COR-L47 (cell line): ENCODE results near the gene RBKS.

ENCODE experiments used
- DNase-seq: peaks from one replicate; lab custom pipeline; 2025; lab: John Stamatoyannopoulos, UW

The RBKS gene

GRCh38 chr2:27830656-27831055 lies 59.5 kb downstream of the RBKS start:
- DNase-seq = no peak

GRCh38 chr2:27829791-27830190 lies 60.4 kb downstream of the RBKS start:
- DNase-seq = no peak

GRCh38 chr2:27828305-27828704 lies 61.9 kb downstream of the RBKS start:
- DNase-seq = peak; percentile 39

GRCh38 chr2:27824401-27824800 lies 65.8 kb downstream of the RBKS start:
- DNase-seq = no peak

GRCh38 chr2:27823569-27823968 lies 66.6 kb downstream of the RBKS start:
- no peak for DNase-seq

- no peak for DNase-seq
Observed at GRCh38 chr2:27823135-27823534, 67.1 kb downstream of the RBKS start.

- DNase-seq = no peak
Observed at GRCh38 chr2:27822049-27822448, 68.1 kb downstream of the RBKS start.

- DNase-seq = no peak
Observed at GRCh38 chr2:27815860-27816438, 74.2 kb downstream of the RBKS start.

GRCh38 chr2:27814758-27815157 lies 75.4 kb downstream of the RBKS start:
- DNase-seq = no peak

GRCh38 chr2:27811768-27812167 lies 78.4 kb downstream of the RBKS start:
- DNase-seq = no peak

GRCh38 chr2:27810455-27810854 lies 79.7 kb downstream of the RBKS start:
- no peak for DNase-seq

- no peak for DNase-seq
Observed at GRCh38 chr2:27809761-27810241, 80.4 kb downstream of the RBKS start.

- DNase-seq = no peak
Observed at GRCh38 chr2:27808984-27809383, 81.2 kb downstream of the RBKS start.

GRCh38 chr2:27808418-27808817 lies 81.8 kb downstream of the RBKS start:
- DNase-seq = no peak

- DNase-seq = peak; percentile 36
Observed at GRCh38 chr2:27807476-27807875, 82.7 kb downstream of the RBKS start.

- DNase-seq = no peak
Observed at GRCh38 chr2:27806311-27807059, 83.7 kb downstream of the RBKS start.

GRCh38 chr2:27805180-27805579 lies 85.0 kb downstream of the RBKS start:
- no peak for DNase-seq

- no peak for DNase-seq
Observed at GRCh38 chr2:27804146-27804545, 86.0 kb downstream of the RBKS start.

- DNase-seq = no peak
Observed at GRCh38 chr2:27803046-27803445, 87.1 kb downstream of the RBKS start.

GRCh38 chr2:27802547-27802946 lies 87.6 kb downstream of the RBKS start:
- DNase-seq = no peak

GRCh38 chr2:27800856-27801255 lies 89.3 kb downstream of the RBKS start:
- no peak for DNase-seq

- no peak for DNase-seq
Observed at GRCh38 chr2:27799646-27800010, 90.6 kb downstream of the RBKS start.

- no peak for DNase-seq
Observed at GRCh38 chr2:27798948-27799645, 91.1 kb downstream of the RBKS start.
